GM19438 (cell line): Measurements from ENCODE around the gene CAVIN2.

Experiments
- ATAC-seq: cut with Tn5 transposase; IDR thresholded peaks from one replicate; pipeline ENCODE4 v1.9.1; 2021; ENCODE audit warnings: low read depth; ENCODE audit not compliant: unreplicated experiment

CAVIN2 gene

GRCh38 chr2:191866675-191867506 is 20.0 kb upstream of the CAVIN2 start:
- no peak for ATAC-seq

GRCh38 chr2:191866195-191866594 is 19.3 kb upstream of the CAVIN2 start:
- no peak for ATAC-seq

DNA sequence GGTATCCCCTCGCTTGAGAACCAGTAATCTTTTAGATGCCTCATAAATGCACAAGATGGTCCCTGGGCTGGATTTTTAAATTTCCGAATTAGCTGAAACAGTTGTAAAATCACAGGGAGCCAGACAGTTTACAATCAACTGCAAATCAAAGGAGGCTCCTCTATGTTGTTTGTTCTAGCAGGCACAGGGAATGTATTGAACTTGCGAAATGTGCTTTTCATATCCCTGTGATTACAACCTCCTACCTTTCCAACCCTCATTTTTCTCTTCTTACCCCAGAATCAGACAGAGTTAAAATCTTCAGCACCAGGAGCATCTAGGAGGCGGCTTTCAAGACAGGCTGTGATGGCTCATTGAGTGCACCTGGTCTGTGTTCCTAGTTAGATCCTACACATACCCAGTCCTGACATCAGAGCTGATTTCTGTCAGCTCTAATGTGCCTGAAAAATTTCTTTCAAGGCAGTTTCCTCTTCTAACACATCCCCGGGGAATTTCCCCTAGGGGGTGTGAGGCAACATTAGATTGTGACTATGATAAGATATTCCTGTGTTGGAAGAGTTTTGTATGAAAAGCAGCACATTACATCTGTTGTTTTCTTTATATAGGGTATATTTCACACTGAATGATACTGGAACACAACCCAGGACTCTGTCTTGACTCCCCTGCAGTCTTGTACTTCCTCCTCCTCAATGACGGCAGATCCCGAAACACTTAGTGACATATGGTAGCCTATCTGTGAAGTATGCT is 17.9 kb upstream of the CAVIN2 start:
- ATAC-seq = no peak

DNA sequence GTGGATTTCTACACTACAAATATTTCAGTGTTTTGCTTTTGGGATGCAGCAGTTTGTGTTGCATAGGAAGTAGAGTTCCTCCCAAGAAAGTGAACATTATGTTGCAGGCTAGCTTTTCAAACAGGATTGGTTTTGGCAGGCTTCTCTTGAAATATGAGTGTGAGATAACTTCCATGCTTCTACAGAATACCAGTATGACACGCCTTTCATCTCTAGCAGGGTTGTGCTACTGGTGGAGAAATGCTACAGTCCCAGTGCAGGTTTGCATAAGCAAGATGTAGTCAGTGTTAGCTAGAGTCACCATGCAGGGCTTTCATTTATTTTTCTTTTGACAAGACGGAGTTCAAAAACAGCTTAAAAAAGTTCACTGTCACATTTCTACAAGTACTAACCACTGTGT is 17.1 kb upstream of the CAVIN2 start:
- no peak for ATAC-seq

- ATAC-seq = no peak
Observed at GRCh38 chr2:191862156-191862775, 15.4 kb upstream of the CAVIN2 start.

- ATAC-seq = no peak
Observed at GRCh38 chr2:191860760-191861466, 14.0 kb upstream of the CAVIN2 start.

- no peak for ATAC-seq
Observed at GRCh38 chr2:191859681-191860080, 12.8 kb upstream of the CAVIN2 start.

GRCh38 chr2:191857886-191858285 is 11.0 kb upstream of the CAVIN2 start:
- no peak for ATAC-seq

DNA sequence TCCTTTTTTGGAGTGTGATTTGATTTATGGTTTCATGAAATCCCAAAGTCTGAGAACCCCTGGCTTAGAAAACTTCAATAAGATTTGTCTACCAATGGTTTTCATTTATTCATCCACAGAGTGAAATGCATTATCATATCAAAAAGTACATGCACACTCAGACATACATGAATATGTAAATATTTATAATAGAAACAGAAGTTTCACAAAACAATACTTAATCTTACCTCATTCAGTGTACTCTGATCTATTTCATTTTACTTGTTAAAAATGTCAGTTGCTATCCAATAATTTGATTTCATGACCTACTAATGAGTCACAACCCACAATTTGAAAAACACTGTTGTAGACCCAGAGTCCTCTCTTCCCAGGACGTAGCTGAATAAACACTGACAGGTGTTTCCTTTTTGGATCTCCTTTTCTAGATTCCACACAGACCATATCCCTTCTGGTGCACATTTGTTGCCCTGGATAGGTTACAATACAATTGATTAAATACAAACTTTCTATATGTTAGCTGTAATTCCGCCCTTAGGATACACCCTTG is 10.4 kb upstream of the CAVIN2 start:
- no peak for ATAC-seq

- no peak for ATAC-seq
Observed at GRCh38 chr2:191856111-191856876, 9.4 kb upstream of the CAVIN2 start.

DNA sequence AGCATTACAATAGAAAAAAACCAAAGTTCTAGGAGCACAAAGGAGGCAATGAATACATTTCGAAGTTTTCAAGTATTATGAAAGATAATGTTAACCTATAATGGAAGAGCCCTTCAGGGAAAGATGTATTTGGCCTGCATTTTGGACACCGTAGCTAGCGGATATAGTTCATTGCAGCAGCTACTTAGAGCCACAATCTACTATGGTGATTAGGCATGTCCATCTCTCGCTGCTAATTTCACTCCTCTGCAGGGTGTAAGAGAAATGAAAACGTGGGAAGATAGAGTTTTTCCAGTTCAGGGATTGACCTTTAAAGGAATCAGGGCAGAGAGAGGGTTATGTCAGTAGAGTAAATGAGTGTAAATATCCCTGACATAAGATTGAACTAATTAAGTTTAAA is 8.5 kb upstream of the CAVIN2 start:
- ATAC-seq = no peak

GRCh38 chr2:191854382-191855372 is 7.8 kb upstream of the CAVIN2 start:
- ATAC-seq = no peak

DNA sequence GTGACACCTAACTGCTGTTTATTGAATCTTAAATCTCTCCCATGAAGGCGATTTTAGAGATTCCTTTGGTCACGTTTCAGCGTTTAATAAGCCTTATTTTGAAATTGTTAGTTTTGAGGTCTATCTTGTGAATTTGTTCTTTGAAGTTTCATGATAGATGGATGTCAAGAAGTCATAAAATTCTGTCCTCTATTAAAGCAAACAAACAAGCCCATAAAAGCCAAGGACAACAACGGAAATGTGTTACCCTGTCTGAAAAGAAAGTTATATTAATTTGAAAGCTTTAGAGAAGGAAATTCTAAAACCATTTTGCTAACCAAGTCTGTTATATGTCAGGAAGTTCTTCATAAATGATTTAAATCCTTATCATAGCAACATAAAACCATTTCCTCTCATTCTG is 7.0 kb upstream of the CAVIN2 start:
- no peak for ATAC-seq

DNA sequence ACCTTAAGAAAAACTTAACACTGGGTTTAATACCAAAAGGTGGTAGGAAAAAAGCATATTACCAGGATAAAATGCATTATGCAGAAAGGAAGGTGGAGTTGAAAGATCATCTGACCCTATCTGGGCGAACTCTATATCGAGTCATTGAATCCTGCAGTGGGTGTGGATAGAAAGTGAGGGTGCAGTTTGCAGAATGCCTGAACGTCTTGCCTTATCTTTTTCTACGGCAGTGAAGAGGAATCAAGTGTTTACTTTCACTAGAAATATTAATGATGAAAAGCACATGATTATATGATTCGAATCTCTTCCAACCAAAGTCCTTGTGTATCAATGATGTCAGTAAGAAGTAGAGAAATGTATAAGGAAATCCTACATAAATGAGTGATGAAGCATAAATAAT is 4.3 kb upstream of the CAVIN2 start:
- ATAC-seq = no peak

DNA sequence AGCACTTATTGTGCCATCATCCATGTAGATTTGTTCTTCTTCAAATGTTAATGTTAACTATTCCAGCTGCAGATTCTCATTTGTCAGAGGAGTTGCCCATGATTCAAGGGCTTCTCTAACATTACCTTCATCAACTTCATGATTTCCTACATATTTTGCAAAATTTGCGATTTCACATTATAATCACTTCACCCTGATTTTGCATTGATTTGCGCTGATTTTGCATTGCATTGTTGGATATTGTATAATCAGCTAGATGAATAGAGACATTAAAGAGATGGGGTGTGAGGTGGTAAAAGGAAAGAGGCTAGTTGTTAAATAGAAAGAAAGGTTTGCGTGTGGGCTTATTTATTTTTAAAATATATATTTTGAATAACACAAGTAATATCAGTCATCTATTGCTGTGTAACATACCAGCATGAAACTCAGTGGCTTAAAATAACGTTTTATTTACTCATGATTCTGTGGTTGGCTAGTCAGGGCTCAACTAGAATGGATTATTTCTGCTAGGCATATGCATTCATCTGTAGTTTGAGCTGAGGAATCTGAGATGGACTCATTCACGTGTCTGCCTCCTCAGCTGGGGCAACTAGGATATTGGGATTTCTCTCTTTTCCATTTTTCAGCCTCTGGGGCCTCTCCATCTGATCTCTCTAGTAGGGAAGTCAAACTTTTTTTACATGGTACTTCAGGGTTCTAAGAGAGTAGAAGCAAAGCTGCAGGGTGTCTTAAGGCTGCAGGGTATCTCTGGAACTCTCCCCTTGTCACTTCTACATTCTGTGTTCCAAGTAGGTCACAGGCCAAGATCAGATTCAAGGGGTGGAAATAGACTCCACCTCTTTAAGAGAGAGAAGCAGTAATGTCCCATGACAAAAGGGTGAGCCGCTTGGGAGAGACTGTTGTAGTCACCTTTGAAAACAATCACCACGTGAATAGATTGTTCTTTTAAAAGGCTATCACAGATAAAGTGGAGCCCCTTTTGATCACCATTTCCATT is 2.2 kb upstream of the CAVIN2 start:
- no peak for ATAC-seq

- no peak for ATAC-seq
Observed at GRCh38 chr2:191847764-191848163, 876 bp upstream of the CAVIN2 start.

DNA sequence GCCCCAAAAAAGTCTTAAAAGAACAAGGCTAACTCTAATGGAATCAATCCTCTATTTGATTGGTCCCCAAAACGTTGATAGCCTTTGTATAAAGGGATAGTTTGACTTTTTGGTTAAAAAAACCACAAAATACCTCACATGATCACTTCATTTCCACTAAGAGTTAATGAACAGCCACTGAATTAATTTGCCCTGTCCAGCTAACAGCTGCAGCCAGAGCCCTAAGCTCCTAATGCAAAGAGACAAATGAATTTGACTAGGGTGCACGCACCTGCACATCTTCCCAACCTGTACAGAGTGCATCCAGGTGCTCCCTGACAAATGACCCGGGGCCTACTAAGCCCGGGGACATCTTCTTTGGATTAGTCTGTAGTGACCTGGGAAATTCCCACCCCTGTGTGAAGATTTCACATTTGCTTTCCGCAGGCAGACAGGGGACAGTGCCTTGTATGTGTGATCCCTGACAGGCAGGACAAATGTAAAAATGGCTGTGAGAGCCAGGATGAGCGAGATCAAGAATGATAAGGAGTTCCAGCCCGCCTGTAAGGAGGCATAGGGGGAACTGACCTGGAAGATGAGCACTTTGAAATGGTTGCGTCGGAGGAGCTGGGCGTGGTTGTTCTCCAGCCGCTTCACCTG is 893 bp downstream of the CAVIN2 start:
- peak; percentile 30 for ATAC-seq
